ENCODE measurements around the gene MOV10.

The MOV10 gene

DNA sequence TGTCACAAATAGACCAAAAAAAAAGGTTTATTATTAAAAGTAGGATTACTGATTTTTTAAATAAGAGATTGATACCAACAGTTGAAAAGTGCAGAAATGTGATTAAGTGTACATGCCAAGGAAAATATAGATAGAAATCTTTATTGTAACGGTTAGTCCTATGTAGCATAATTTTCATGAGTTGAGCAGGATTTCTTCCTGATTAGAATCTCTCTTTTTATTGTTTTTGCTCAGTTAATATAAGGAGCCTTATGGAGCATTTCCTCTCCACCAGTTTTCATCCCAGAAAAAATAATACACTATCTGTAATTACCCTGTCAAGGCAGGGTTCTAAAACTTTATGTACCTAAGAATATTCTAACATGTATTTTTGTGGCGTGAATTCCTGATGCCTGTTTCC, 31.4 kb upstream of the MOV10 start:
- no peak overlapping the region for H3K4me3 ChIP-seq (ENCODE audit: low read depth, low read length)
- TF ChIP-seq, protein P1, sequence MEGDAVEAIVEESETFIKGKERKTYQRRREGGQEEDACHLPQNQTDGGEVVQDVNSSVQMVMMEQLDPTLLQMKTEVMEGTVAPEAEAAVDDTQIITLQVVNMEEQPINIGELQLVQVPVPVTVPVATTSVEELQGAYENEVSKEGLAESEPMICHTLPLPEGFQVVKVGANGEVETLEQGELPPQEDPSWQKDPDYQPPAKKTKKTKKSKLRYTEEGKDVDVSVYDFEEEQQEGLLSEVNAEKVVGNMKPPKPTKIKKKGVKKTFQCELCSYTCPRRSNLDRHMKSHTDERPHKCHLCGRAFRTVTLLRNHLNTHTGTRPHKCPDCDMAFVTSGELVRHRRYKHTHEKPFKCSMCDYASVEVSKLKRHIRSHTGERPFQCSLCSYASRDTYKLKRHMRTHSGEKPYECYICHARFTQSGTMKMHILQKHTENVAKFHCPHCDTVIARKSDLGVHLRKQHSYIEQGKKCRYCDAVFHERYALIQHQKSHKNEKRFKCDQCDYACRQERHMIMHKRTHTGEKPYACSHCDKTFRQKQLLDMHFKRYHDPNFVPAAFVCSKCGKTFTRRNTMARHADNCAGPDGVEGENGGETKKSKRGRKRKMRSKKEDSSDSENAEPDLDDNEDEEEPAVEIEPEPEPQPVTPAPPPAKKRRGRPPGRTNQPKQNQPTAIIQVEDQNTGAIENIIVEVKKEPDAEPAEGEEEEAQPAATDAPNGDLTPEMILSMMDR (IDR thresholded peaks at IDR 0.05; ENCODE audit: low read depth, low read length), result no peak

DNA sequence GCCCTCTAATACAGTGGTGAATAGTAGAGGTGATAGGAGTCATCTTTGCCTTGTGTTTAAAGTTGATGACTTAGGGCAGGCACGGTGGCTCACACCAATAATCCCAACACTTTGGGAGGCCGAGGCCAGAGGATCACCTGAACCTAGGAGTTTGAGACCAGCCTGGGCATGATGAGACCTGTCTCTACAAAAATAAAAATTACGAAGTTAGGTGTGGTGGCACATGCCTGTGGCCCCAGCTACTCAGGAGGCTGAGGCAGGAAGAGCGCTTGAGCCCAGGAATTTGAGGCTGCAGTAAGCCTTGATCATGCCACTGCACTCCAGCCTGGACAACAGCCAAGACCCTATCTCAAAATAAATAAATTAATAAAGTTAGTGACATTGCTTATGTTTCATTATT, 28.2 kb upstream of the MOV10 start:
- TF ChIP-seq, protein P1 (IDR thresholded peaks at IDR 0.05; ENCODE audit: low read depth, low read length), result no peak
- H3K4me3 ChIP-seq (ENCODE audit: low read depth, low read length), result no peak overlapping the region

DNA sequence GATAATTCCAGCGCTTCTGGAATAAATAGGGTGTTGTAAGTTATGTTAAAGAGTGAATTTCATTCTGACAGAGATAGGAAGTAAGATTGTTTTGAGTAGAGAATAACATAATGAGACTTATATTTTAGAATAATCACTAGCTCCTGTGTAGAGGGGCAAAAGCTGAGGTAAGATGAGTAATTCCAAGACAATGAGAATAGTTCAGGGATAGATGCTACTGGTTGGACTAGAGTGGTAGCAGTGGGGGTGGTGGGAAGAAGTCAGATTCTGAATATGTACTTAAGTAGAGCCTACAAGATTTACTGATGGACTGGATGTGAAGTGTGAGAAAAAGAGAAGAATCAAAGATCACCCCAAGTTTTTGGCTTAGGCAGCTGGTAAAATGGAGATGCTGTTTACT, 23.3 kb upstream of the MOV10 start:
- H3K4me3 ChIP-seq (ENCODE audit: low read depth, low read length), result no peak overlapping the region
- TF ChIP-seq, protein P1 (IDR thresholded peaks at IDR 0.05; ENCODE audit: low read depth, low read length), result no peak

DNA sequence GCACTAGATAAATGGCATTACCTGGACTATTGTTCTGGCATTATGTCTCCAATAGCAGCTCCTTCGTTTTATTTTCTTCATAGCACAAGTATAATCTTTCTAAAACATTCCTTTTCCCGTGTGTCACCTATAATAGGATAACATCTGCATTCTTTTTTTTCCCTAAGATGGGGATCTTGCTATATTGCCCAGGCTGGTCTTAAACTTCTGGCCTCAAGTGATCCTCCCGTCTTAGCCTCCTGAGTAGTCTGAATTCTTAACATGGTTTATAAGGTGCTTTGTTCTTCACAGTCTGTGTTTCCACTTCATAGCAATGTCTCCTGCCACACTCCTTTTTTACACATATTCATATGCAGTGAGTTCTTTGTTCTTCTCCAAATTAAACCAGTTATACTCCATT, 8.6 kb upstream of the MOV10 start:
- H3K4me3 ChIP-seq (ENCODE audit: low read depth, low read length), result no peak overlapping the region
- TF ChIP-seq, protein P1 (IDR thresholded peaks at IDR 0.05; ENCODE audit: low read depth, low read length), result no peak

DNA sequence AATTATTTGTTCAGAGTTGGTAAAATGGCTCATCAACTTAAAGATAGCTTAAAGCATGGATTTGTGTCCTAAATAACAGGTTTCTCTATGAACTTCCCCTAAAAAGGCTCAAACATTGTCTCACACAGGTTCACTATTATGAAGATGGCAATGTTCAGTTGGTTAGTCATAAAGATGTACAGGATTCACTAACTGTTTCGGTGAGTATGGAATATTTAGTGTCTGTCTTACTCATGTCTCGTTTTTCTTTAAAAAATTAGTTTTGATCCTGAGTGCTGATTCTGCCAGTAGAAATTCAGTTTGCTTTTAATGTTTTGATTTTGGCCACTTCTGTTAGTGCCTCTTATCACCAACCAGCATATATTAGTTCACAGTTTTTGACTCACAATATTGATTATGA, 7.5 kb upstream of the MOV10 start:
- TF ChIP-seq, protein P1 (IDR thresholded peaks at IDR 0.05; ENCODE audit: low read depth, low read length), result no peak
- H3K4me3 ChIP-seq (ENCODE audit: low read depth, low read length), result no peak overlapping the region

DNA sequence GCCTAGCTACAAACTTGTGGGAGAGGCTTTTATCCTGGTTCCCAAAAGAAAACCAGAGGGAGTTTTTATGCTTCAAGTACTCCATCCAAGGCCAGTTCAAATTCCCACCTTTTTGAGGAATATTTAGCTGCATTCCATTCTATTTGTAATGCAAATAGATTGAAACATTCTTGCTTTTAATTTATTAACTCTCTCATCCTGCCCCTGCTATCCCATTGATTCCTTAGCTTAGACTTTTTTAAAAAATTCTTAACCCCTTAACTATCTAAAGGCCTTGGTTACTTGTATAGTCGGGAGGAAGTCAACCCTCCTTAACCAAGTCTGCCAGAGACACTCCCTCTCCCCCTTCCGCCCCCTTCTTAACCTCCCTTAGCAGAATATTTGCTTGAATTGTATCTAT, 2.5 kb upstream of the MOV10 start:
- TF ChIP-seq, protein P1 (IDR thresholded peaks at IDR 0.05; ENCODE audit: low read depth, low read length), result no peak
- no peak overlapping the region for H3K4me3 ChIP-seq (ENCODE audit: low read depth, low read length)

DNA sequence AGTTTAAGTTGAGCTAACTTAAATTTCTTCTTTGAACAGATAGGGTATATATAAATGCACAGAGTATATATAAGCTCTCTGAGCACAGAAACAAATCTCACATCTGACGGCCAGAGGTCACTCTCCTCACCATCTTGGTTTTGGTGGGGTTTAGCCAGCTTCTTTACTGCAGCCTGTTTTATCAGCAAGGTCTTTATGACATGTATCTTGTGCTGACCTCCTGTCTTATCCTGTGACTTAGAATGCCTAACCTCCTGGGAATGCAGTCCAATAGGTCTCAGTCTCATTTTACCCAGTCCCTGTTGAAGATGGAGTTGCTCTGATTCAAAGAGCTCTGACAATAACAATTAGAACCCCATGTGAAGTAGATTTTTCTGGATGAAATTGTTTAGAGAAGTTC, 1.6 kb upstream of the MOV10 start:
- TF ChIP-seq, protein P1 (IDR thresholded peaks at IDR 0.05; ENCODE audit: low read depth, low read length), result no peak
- H3K4me3 ChIP-seq (ENCODE audit: low read depth, low read length), result no peak overlapping the region

Data from WI38 (cell line).